HG02759 (cell line): Measurements from ENCODE around the gene CBLC.

Experiments used
- ATAC-seq: cut with Tn5 transposase; IDR thresholded peaks from one replicate; pipeline ENCODE4 v1.9.1; 2021; ENCODE audit warnings: mild to moderate bottlenecking, moderate library complexity; ENCODE audit not compliant: unreplicated experiment

The CBLC gene

DNA sequence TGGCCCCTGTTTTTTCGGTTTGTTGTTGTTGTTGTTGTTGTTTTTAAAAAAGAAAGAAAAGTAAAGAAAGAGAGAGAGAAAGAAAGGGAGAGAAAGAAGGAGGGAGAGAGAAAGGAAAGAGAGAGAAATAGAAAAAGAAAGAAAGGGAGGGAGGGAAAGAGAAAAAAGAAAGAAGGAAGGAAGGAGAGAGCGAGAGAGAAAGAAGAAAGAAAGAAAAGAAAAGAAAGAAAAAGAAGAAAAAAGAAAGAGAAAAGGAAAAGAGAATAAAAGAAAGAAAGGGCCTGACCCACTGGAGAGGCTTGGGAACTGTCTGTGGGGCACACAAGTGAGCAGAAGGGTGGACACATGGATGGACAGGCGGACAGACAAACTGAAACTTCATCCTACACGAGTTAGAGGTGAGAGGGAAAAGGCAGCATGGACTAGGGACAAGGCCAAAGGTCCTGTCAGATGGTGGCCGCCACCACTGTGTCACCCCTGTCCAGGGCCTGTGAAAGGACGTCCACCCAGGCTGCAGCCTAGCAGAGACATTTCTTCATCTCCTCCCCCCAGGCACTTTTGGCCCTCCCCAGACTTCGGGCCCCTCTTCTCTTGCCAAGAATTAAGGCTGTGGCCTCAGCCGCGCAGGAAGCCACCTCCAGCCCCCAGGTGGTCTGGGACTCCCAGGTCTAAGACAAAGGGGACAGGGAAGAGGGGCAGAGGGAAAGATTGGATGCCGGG is 22.1 kb downstream of the CBLC start:
- no peak for ATAC-seq

DNA sequence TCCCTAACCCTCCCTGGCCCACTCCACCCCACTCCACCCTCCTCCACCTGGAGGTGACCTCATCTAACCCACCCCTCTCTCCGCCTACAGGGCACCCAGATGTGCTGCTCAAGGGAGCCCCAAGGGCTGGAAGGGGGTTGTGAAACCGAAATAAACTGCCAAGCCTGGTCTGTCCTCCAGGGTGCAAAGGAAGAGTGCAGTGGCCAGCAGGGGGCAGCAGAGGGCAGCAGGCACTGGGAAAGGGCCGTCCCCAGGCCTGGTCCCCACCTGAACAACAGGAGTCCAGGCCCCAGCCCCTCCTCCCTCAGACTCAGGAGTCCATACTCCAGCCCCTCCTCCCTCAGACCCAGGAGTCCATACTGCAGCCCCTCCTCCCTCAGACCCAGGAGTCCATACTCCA is 22.8 kb downstream of the CBLC start:
- ATAC-seq: peak; percentile 64

DNA sequence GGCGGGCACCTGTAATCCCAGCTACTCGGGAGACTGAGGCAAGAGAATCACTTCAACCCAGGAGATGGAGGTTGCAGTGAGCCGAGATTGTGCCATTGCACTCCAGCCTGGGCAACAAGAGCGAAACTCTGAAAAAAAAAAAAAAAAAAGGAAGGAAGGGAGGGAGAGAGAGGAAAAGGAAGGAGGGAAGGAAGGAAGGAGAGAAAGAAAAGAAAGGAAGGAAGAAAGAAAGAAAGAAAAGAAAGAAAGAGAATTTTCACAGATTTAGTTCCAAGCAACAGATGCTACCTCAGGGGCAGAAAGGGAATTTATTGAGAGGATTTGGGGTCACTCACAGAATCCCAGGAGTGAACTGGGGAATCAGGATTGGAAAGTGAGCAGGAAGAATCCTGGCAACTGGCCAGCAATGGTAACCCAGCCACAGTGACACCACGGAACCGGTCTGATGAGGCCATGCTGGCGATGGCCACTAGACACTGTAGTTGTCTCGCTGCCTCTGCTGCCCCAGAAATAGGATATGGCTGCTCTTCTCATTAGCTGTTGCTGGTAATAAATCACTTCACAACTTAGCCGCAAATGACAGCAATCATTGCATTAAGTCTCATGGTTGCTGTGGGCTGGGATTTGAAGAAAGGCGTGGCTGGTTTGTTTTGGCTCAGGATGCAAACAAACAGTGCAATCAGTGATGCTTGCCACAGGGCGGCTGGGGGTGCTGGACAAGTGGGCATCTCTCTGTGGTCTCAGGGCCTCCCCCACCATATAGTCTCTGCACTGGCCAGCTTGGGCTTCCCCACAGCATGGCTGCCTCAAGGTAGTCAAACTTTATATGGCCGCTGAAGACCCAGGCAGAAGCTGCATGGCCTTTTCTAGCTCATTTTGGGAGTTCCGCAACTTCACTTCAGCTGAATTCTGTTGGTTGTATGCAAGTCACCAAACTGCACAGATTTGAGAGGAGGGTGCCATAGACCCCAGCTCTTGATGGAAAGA is 26.0 kb downstream of the CBLC start:
- no peak for ATAC-seq

DNA sequence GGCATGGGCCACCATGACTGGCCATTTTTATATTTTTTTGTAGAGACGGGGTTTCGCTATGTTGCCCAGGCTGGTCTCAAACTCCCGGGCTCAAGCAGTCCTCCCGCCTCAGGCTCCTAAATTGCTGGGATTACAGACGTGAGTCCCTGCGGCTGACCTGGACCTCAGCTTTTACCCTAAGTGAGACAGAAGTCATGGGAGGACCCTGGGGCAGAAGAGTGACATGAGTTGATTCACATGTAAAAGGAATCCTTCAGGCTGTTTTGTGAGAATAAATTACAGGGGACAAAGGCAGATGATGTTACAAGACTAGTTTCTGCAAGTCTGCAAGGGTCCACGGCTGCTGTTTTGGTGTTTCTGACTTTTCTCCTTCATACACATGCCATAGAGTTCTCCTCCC is 28.6 kb downstream of the CBLC start:
- ATAC-seq: no peak

DNA sequence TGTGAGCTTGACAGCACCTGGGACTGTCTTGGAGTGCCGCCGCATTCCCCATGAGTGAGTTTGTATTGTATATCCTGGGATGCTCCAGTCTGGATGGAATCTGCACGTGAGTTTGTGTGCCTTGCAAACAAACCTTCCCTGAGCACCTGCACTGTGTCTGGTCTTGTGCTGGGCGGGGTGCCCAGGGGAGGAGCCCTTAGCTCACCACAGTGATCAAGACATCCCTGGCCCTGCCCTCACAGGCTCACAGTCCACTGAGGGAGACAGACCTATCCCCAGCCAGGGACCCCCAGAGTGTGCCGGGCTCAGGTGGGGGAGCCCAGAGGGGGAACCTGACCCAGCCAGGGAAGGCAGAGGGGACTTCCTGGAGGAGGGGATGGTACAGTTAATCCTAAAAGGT is 29.5 kb downstream of the CBLC start:
- no peak for ATAC-seq

DNA sequence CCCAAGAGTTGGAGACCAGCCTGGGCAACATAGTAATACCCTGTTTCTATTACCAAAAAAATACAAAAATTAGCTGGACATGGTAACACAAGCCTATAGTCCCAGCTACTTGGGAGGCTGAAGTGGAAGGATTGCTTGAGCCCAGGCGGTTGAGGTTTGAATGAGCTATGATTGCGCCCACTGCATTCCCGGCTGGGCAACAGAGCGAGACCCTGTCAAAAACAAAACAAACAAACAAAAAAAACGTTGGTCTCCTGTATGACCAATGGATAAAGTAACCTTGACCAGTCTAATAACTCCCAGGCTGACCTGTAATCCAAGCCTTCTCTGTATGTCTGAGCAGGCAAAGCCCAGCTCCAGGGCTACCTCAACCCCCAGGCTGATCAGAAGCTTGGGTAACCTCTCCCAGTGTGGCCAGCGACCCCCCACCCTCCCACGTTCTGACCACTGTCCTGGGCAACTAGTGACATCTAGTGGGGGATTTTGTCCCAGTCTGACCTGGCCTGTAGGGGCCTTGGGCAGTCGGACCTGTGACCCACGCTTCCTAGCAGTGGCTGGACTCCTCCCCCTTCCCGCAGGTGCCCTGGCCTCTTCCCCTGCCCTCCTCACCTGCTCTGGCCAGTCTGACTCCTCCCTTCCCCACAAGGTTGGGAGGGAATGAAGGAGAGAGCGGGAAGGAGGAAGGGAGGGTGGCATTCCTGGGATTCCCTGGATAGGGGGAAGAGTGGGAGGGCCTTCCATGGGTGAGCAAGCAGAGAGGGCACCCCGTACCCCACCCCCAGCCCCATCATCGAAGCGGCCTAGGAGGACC is 30.2 kb downstream of the CBLC start:
- no peak for ATAC-seq

DNA sequence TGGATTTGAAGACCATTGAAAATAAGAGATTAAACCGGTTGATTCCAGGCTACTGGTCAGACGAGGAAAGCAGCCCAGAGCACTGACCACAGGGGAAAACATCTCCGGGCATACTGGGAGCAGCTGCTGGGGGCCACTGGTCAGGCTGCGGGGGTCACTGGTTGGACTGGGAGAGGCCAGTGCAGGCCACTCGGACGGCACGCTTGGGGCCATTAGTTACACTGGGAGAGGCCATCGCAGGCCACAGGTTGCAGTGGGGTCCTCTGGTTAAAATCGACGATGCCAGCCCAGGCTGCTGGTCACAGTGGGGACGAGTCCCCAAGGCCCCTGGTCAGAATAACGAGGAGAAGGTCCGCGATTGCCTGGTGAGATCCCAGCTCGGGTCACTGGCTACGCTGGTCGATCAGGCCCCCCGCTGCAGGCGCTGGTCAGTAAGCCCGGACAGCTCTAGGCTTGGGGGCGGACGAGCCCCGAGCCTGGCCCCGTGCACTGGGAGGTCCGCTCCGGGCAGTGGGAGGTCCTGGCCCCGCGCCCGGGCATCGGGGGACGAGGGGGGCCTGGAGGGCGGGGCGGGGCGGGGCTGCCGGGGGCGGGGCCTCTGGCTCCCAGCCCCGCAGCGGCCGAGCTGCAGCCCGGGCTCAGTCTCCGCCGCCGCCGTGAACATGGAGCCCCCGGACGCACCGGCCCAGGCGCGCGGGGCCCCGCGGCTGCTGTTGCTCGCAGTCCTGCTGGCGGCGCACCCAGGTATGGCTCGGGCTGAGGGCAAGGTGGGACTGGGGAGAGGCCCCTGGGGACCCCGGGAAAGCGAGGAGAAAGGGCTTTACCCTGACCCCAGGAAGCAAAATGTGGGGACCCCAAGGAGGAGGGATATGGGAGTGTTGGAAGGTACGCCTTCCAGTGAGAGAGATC is 31.0 kb downstream of the CBLC start, which contains the start of gene BCAM:
BCAM (plus strand) TSS at position 641 of the 909 bp plus-strand sequence; CDS start at position 663, 22 bp downstream.
- no peak for ATAC-seq

DNA sequence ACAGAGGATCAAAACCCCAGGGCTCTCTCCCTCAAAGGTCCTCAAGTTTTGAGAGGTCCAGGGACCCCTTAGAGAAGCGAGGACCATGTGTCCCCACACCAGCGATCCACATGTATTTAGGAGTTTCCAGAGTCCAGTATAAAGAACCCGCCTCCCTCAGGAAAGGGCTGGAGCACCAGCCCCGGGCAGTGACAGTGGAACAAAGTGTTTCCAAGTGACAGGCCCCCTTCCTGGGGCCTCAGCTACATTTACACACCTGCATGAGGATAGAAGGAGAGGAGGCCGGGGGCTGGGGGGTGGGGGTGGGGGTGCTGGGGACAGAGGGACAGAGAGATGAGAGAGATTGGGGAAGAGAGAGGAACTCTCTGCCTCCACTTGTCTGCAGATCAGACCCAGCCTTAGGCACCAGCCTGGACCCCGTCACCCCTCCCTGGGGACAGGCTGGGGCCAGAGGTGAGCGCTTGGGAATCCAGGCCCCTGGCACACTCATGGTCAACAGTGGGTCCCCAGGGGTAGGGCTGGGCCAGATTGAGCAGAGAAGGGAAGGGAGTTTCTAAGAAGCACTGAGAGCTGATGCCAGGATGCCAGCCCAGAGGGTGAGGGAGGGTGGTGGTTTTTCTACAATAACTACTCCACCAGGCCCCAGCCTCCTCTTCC is 32.0 kb downstream of the CBLC start:
- no peak for ATAC-seq

DNA sequence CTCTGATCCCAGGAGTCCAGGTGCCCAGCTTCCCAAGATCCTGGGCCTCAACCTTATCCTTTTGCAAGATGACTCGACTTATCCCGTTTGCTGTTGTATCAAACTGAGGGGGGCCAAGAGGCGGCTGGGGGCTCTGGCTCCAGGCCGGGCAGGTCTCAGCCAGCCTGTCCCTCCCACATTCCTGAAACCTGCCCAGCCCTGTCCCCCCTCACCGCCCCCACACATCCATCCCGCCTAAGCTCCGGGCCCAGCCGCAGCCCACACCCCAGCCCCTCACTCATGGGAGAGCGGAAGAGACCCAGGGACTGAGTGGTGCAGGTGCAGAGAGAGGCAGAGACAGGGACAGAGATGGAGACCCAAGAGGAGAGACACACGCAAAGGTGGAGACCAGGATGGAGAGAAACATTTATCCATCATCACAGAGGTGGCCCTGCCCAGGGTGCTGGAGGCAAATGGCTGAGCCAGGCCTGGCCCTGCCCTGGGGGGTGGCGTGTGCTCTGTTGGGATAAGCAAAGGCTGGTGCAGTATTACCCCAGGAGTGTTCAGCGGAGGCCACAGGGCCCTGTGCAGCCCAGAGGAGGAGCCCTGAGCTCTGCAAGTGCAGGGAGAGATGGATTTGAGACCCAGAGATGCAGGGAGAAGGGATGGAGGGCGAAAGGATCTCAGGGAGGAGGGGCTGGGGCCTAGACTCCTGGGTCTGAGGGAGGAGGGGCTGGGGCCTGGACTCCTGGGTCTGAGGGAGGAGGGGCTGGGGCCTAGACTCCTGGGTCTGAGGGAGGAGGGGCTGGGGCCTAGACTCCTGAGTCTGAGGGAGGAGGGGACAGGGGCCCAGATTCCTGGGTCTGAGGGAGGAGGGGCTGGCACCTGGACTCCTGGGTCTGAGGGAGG is 32.8 kb downstream of the CBLC start:
- ATAC-seq: no peak

DNA sequence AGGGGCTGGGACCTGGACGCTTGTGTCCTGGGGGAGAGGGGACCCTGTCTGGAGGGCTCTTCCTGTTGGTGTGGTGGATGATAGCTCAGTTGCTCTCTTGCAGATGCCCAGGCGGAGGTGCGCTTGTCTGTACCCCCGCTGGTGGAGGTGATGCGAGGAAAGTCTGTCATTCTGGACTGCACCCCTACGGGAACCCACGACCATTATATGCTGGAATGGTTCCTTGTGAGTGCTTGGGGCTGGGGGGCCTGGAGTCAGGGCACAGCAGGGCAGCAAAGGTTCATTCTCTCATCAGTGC is 33.4 kb downstream of the CBLC start:
- no peak for ATAC-seq

DNA sequence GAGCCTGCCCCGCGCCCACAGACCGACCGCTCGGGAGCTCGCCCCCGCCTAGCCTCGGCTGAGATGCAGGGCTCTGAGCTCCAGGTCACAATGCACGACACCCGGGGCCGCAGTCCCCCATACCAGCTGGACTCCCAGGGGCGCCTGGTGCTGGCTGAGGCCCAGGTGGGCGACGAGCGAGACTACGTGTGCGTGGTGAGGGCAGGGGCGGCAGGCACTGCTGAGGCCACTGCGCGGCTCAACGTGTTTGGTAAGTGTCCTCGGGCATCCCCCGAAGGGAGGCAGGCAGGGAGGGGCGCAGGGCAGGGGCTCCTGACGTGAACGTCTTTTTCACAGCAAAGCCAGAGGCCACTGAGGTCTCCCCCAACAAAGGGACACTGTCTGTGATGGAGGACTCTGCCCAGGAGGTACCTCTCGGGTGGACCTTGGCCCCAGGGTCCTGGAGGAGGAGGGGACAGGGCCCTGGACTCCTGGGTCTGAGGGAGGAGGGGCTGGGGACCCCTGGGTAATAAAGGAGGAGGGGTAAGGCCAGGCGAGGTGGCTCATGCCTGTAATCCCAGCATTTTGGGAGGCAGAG is 34.5 kb downstream of the CBLC start:
- no peak for ATAC-seq

DNA sequence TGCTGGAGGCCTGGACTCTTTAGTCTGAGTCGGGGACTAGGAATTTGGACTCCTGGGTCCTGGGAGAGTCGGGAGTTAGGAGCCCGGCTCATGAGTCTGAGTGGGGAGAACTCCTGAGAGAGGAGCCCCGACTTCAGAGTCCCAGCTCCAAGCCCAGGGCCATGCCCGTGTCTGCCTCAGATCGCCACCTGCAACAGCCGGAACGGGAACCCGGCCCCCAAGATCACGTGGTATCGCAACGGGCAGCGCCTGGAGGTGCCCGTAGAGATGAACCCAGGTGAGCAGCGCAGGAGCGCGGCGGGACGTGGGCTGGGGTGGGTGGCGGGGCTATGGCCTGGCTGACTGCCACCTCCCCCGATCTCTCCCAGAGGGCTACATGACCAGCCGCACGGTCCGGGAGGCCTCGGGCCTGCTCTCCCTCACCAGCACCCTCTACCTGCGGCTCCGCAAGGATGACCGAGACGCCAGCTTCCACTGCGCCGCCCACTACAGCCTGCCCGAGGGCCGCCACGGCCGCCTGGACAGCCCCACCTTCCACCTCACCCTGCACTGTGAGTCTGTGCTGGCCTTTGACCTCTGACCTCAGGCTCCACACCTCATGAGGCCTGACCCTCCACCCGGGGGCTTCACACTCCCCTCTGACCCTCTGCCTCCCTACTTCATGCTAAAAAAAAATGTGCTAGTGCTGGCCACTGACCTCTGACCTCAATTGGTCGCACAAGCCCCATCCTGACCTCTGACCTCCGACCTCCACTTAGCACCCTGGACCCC is 35.6 kb downstream of the CBLC start:
- ATAC-seq: no peak

DNA sequence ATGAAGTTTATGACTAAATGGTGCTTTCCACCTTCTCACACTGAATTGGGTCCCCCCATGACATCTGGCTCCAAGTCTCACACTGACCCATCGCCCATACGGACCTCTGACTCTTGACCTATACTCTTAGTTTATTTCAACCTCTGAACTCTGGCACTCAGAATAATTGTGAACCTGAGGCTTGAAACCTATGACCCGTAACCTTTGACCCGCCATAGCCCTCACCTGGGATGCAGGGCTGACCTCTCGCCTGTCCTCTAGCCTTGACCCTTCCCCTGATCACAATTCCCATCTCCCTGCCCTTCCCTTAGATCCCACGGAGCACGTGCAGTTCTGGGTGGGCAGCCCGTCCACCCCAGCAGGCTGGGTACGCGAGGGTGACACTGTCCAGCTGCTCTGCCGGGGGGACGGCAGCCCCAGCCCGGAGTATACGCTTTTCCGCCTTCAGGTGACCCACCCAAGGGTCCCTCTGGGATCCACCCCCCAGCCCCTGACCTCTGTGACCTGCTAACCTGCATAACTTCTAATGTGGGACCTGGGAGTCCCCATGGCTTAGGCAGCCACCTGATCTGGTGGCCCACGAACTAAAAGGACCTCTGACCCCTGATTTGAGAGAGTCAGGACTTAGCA is 36.3 kb downstream of the CBLC start:
- ATAC-seq: no peak

DNA sequence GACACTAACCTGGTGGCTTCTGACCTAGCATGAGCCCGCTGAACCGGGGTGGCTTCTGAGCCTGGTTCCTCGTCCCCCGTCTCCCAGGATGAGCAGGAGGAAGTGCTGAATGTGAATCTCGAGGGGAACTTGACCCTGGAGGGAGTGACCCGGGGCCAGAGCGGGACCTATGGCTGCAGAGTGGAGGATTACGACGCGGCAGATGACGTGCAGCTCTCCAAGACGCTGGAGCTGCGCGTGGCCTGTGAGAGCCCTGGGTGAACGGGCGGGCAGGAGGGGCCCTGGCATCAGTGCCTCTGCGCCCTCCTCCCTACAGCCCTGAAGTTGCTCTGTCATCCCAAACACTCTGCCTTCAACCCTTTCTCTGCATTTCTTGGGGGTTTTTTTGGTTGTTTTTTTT is 36.8 kb downstream of the CBLC start:
- ATAC-seq: no peak

DNA sequence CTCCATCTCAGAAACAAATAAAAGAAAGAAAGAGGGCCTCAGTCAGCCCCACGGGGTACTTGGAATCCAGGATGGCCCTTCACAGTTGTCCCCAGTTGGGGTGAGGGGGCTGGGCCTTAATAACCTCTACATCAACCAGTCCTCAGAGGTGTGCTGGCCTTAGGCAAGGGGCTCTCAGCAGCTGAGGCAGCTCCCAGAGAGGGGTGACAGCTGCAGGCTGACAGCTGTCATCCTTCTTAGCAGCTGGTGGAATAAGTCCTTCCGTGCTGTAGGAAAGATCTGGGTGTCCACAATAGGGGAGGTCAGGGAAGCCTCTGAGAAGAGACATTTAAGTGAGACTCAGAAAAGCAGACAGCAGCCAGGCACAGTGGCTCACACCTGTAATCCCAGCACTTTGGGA is 38.6 kb downstream of the CBLC start:
- ATAC-seq: no peak

DNA sequence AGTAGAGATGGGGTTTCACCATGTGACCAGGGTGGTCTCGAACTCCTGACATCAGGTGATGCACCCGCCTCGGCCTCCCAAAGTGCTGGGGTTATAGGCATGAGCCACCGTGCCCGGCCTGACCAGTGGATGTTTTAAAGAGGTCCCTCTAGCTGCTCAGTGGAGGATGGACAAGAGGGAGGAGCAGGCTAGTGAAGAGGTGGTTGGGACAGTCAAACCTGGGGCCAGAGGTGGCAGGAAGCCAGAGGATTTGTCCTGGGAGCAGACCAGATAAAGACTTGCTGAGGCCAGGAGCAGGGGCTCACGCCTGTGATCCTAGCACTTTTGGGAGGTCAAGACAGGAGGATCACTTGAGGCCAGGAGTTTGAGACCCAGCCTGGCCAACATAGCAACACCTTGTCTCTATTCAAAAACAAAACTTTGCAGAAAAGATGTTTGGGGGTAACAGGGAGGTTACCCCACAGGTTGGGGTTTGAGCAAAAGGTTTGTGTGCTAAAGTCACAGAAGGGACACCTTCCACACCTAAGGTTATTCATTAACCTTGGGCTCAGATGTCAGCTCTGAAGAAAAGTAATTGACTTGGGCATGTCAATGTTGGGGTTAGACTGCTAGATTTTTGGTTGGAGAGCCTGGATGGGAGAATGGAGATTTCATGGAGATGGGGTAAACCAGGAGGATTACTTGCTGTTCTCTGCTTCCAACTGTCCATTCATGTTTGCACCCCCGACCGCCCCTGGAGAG is 40.2 kb downstream of the CBLC start:
- ATAC-seq: no peak
